GM12878 (cell line): Measurements from ENCODE around the gene NLGN1. TPM values are rescaled to one million over a fixed set of nuclear protein-coding genes. Genes with fewer than 3 reads are reported as not detected.

ENCODE experiments used
- ATAC-seq: fragments of 200-7000 bp; cut with Tn5 transposase; 3 replicates; pipeline ENCODE4 v1.9.1; 2020; ENCODE audit warnings: mild to moderate bottlenecking, moderate library complexity
- BruUV-seq: library from RNA; stranded (reverse); fragments of 400-500 nt; replicated peaks from 2 replicates; lab custom pipeline; 2021; lab: Mats Ljungman, UMichigan
- CTCF ChIA-PET: fragments of 300-600 bp; sonication (Branson Sonifier 250); formaldehyde crosslinking; extraction: SDS; loops from one replicate; lab custom pipeline; 2021; ENCODE audit warnings: inconsistent platforms; lab: Yijun Ruan, JAX
- POLR2A ChIA-PET: fragments of 350-600 bp; formaldehyde crosslinking; extraction: SDS; loops from one replicate; lab custom pipeline; 2021; ENCODE audit warnings: inconsistent platforms; lab: Charles Lee
- RAD21 ChIA-PET: fragments of 300-600 bp; sonication (Branson Sonifier 250); formaldehyde crosslinking; loops from one replicate; lab custom pipeline; 2023; ENCODE audit warnings: antibody characterized with exemption; ENCODE audit not compliant: unreplicated experiment; lab: Charles Lee
- SMC1A ChIA-PET: fragments of 300-600 bp; sonication (Branson Sonifier 250); formaldehyde crosslinking; loops from one replicate; lab custom pipeline; 2023; ENCODE audit not compliant: unreplicated experiment, uncharacterized antibody; lab: Charles Lee
- DNase-seq: peaks from one replicate; pipeline ENCODE4 v3.0.0-alpha.2; 2011; ENCODE audit warnings: low read depth, low spot score
- FAIRE-seq: peaks from 3 replicates; lab custom pipeline; 2011; peaks lifted over from hg19 to GRCh38; lab: Jason Lieb, UNC
- H2AFZ ChIP-seq: 2 replicates; pipeline ENCODE4 v1.6.0; 2011; ENCODE audit warnings: low read depth, low read length, control low read depth; ENCODE audit not compliant: control insufficient read depth
- H3K27ac ChIP-seq: 2 replicates; pipeline ENCODE4 v1.5.1; 2011; ENCODE audit warnings: control low read depth; ENCODE audit not compliant: control insufficient read depth, insufficient read depth
- H3K27me3 ChIP-seq, 2 experiments: replicated peaks in 1 of 2; 2 replicates each; pipeline versions ENCODE4 v1.6.0 to v1.6.1; 2011; ENCODE audit warnings: low read length in 1 of 2; ENCODE audit not compliant: control insufficient read depth in 2 of 2, insufficient read depth in 2 of 2
- H3K36me3 ChIP-seq, 2 experiments: 2 replicates each; pipeline ENCODE4 v1.5.1; 2011; ENCODE audit warnings: low read length in 1 of 2; ENCODE audit not compliant: control insufficient read depth in 2 of 2, insufficient read depth in 2 of 2
- H3K4me1 ChIP-seq: 2 replicates; pipeline ENCODE4 v1.6.1; 2011; ENCODE audit warnings: mild to moderate bottlenecking, low read length, moderate library complexity, mixed read lengths; ENCODE audit not compliant: control insufficient read depth, insufficient read depth
- H3K4me2 ChIP-seq: 2 replicates; pipeline ENCODE4 v1.6.0; 2011; ENCODE audit warnings: control low read depth; ENCODE audit not compliant: control insufficient read depth, insufficient read depth
- H3K4me3 ChIP-seq: fragments of 200-600 bp; sonication (generic); 2 replicates; pipeline ENCODE4 v1.5.1; 2016
- H3K79me2 ChIP-seq: 2 replicates; pipeline ENCODE4 v1.6.0; 2011; ENCODE audit warnings: low read length; ENCODE audit not compliant: control insufficient read depth, insufficient read depth
- H3K9ac ChIP-seq: 2 replicates; pipeline ENCODE4 v1.8.0; 2011; ENCODE audit warnings: low read length, control low read depth, mixed read lengths; ENCODE audit not compliant: control insufficient read depth, insufficient read depth
- H3K9me3 ChIP-seq: replicated peaks from 3 replicates; pipeline ENCODE4 v1.5.1; 2011; ENCODE audit warnings: mild to moderate bottlenecking, low read length; ENCODE audit not compliant: control insufficient read depth, insufficient read depth
- H4K20me1 ChIP-seq: 2 replicates; pipeline ENCODE4 v1.6.0; 2011; ENCODE audit not compliant: control insufficient read depth, insufficient read depth
- CREM ChIP-seq: IDR thresholded peaks from 2 replicates; pipeline ENCODE4 v1.6.1; 2014; ENCODE audit warnings: antibody characterized with exemption, low read depth
- DPF2 ChIP-seq: fragments of 450-650 bp; IDR thresholded peaks from 2 replicates; pipeline ENCODE4 v1.6.1; 2017; ENCODE audit warnings: mild to moderate bottlenecking
- FOXM1 ChIP-seq: IDR thresholded peaks from 2 replicates; pipeline ENCODE4 v1.6.1; 2012; ENCODE audit warnings: low read depth, mild to moderate bottlenecking, inconsistent platforms, low read length, moderate library complexity
- KLF5 ChIP-seq: fragments of 450-650 bp; IDR thresholded peaks from 2 replicates; pipeline ENCODE4 v1.6.1; 2014; ENCODE audit warnings: mild to moderate bottlenecking; ENCODE audit not compliant: partially characterized antibody
- NFYA ChIP-seq: IDR thresholded peaks from 2 replicates; pipeline ENCODE4 v1.6.1; 2011; ENCODE audit warnings: low read depth, mild to moderate bottlenecking, low read length, improper control_type of control experiment, borderline replicate concordance
- POU2F2 ChIP-seq: IDR thresholded peaks from 3 replicates; pipeline ENCODE4 v1.6.1; 2011; ENCODE audit warnings: low read depth, mild to moderate bottlenecking, low read length, borderline replicate concordance
- SREBF2 ChIP-seq: IDR thresholded peaks from 2 replicates; pipeline ENCODE4 v1.6.1; 2012; ENCODE audit warnings: mild to moderate bottlenecking, low read length
- WGBS: methylation state at CpG from one replicate; pipeline ENCODE4 v1.1.6; 2016; ENCODE audit warnings: low lambda C conversion rate; ENCODE audit not compliant: insufficient replicate concordance, insufficient coverage; ENCODE audit errors: missing lambda C conversion rate; 5-methylcytosine and 5-hydroxymethylcytosine counted together
- in situ Hi-C: fragments of 300-500 bp; cut with MboI; formaldehyde crosslinking; loops from 9 replicates; pipeline ENCODE4 v1.14.3; 2018; ENCODE audit warnings: mixed read lengths
- intact Hi-C: fragments of 100-400 bp; cut with micrococcal nuclease; formaldehyde crosslinking; loops from one replicate; pipeline ENCODE4 v1.14.2; 2022; ENCODE audit not compliant: unreplicated experiment
- polyA plus RNA-seq, 11 experiments: library from polyadenylated mRNA; depleted of rRNA in 4 of 11; unstranded in 6 of 11; stranded (reverse) in 5 of 11; fragments of >200 nt; fragmentation: Nextera tagmentation in 4 of 11; fragmentation: Illumina TruSeq in 1 of 11; extraction: Ambion mirVana in 4 of 11; extraction: Trizol in 1 of 11; gene quantifications; 1 replicate in 1 of 11; 2 replicates in 10 of 11; pipeline versions ENCODE4 v1.2.1 to v1.2.3, GENCODE V29; 2011 to 2016; ENCODE audit warnings: inconsistent platforms in 2 of 11, missing spikeins in 2 of 11, low read depth in 1 of 11
- total RNA-seq, 4 experiments: library from RNA; depleted of rRNA in 3 of 4; stranded (reverse); fragments of >200 nt in 3 of 4; fragmentation: Illumina TruSeq in 1 of 4; extraction: Trizol in 1 of 4; gene quantifications; 2 replicates each; pipeline versions ENCODE4 v1.2.1 to v1.2.3, GENCODE V29; 2013 to 2021

NLGN1 gene
- total and polyA plus RNA-seq, 10 of the 15 experiments (the other 5 are each of a cell fraction or from before 2014, with no cell fraction given), result not detected

- Histone ChIP-seq H3K4me1 (no peaks in the 10 kb centered on the region), H3K4me2 (no peak overlapping the region), H2AFZ (no peak overlapping the region), H4K20me1 (no peaks in the 10 kb centered on the region), H3K9ac (no peak overlapping the region), H3K27ac (no peak overlapping the region), H3K9me3 (no peaks in the 10 kb centered on the region), H3K36me3 (no peaks in the 10 kb centered on the region), H3K79me2 (no peaks in the 10 kb centered on the region), H3K4me3 (no peak overlapping the region), H3K27me3 (no peaks in the 10 kb centered on the region)
- ChIA-PET CTCF (no interaction called here), POLR2A (no interaction called here), SMC1A (interaction anchor here (0.9 kb wide), 2 partner anchors 32 to 111 kb away, joined by 3 read pairs; no protein-coding TSS in a partner anchor), RAD21 (no interaction called here)
- WGBS, result 19% methylated on average over 7 of the region's 7 CpGs
- FAIRE-seq, result no peak
- no peak for DNase-seq
- intact Hi-C loops (no loop called here), in situ Hi-C loops (no loop called here)
- BruUV-seq, result no TSS peak
- TF ChIP-seq DPF2 (no peak), NFYA (no peak), CREM (no peak), FOXM1 (no peak)
- no peak for ATAC-seq
Observed at GRCh38 chr3:173690542-173691180, 293.1 kb downstream of the NLGN1 start.

DNA sequence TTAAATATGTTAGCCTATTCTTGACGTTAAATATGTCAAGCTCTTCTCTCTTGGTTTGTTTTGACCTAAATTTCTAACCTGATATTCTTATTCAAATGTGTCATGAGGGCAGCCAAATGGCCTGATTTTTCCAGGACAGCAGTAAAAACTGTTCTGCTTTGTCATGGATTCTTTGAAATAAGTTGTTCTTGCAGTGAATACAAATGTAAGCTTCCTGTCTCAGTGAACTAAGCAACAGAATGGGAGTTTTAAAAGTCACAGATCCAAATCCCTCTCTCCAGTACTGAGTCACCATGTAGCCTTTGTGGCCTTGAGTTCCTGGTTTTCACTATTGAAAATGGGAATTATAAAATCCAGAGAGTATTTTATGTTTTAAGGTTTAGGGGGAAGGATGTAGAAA lies 301.8 kb downstream of the NLGN1 start:
- POLR2A ChIA-PET, result interaction anchor here (0.6 kb wide), 1 partner anchor 1537 kb away, joined by 6 read pairs; no protein-coding TSS in a partner anchor
- no peak overlapping the region for H2AFZ ChIP-seq
- H3K4me3 ChIP-seq, result no peak overlapping the region
- intact Hi-C loops, result no loop called here
- no peaks in the 10 kb centered on the region for H3K27me3 ChIP-seq
- WGBS, result 6% methylated on average over 1 of the region's 1 CpG
- no peaks in the 10 kb centered on the region for H3K9me3 ChIP-seq
- in situ Hi-C loops, result no loop called here
- H3K9ac ChIP-seq, result no peak overlapping the region
- no peaks in the 10 kb centered on the region for H3K79me2 ChIP-seq
- H3K27ac ChIP-seq, result no peak overlapping the region
- CTCF ChIA-PET, result no interaction called here
- FAIRE-seq (no peak), ATAC-seq (no peak), DNase-seq (no peak)
- H3K36me3 ChIP-seq, result no peaks in the 10 kb centered on the region
- RAD21 ChIA-PET, result no interaction called here
- H3K4me1 ChIP-seq, result no peaks in the 10 kb centered on the region
- SMC1A ChIA-PET, result no interaction called here
- no peak overlapping the region for H3K4me2 ChIP-seq
- TF ChIP-seq SREBF2, result no peak
- TF ChIP-seq POU2F2, result no peak
- no peak for TF ChIP-seq KLF5
- no TSS peak for BruUV-seq
- H4K20me1 ChIP-seq, result no peaks in the 10 kb centered on the region
